MM.1S (cell line): ENCODE data around the gene KDM2A.

Experiments
- DNase-seq: peaks from one replicate; pipeline ENCODE4 v3.0.0-alpha.2; 2015
- H2AFZ ChIP-seq: fragments of 300-600 bp; sonication (generic); 2 replicates; pipeline ENCODE4 v1.6.0; 2016; ENCODE audit warnings: antibody characterized with exemption, low read length
- H3F3A ChIP-seq: fragments of 300-600 bp; sonication (generic); 2 replicates; pipeline ENCODE4 v1.6.1; 2016; ENCODE audit warnings: mild to moderate bottlenecking, antibody characterized with exemption, low read length, moderate library complexity, mixed read lengths; ENCODE audit not compliant: insufficient read depth
- H3K27ac ChIP-seq: fragments of 300-600 bp; sonication (generic); 2 replicates; pipeline ENCODE4 v1.5.1; 2016; ENCODE audit warnings: mild to moderate bottlenecking, low read length
- H3K27me3 ChIP-seq: fragments of 300-600 bp; sonication (generic); replicated peaks from 2 replicates; pipeline ENCODE4 v1.6.0; 2016; ENCODE audit warnings: low read length; ENCODE audit not compliant: insufficient read depth
- H3K36me3 ChIP-seq: fragments of 300-600 bp; sonication (generic); replicated peaks from 2 replicates; pipeline ENCODE4 v1.6.1; 2016; ENCODE audit warnings: mild to moderate bottlenecking, low read length, mixed read lengths; ENCODE audit not compliant: insufficient read depth
- H3K4me1 ChIP-seq: fragments of 300-600 bp; sonication (generic); 2 replicates; pipeline ENCODE4 v1.6.1; 2016; ENCODE audit warnings: low read length, mixed read lengths
- H3K4me2 ChIP-seq: fragments of 300-600 bp; sonication (generic); 2 replicates; pipeline ENCODE4 v1.6.0; 2016; ENCODE audit warnings: low read depth, low read length
- H3K4me3 ChIP-seq: fragments of 300-600 bp; sonication (generic); 2 replicates; pipeline ENCODE4 v1.5.1; 2016; ENCODE audit warnings: low read length, mixed read lengths
- H3K79me2 ChIP-seq: fragments of 300-600 bp; sonication (generic); 2 replicates; pipeline ENCODE4 v1.6.1; 2016; ENCODE audit warnings: mixed run types, low read length, mixed read lengths
- H3K9ac ChIP-seq: fragments of 300-600 bp; sonication (generic); 2 replicates; pipeline ENCODE4 v1.6.1; 2016; ENCODE audit warnings: low read length, mixed read lengths
- H3K9me2 ChIP-seq: fragments of 300-600 bp; sonication (generic); replicated peaks from 2 replicates; pipeline ENCODE4 v1.6.1; 2016; ENCODE audit warnings: mild to moderate bottlenecking, low read length, mixed read lengths; ENCODE audit not compliant: insufficient read depth
- H3K9me3 ChIP-seq: fragments of 300-600 bp; sonication (generic); replicated peaks from 2 replicates; pipeline ENCODE4 v1.6.1; 2016; ENCODE audit warnings: mild to moderate bottlenecking, low read length, mixed read lengths; ENCODE audit not compliant: insufficient read depth
- H4K20me1 ChIP-seq: fragments of 300-600 bp; sonication (generic); 2 replicates; pipeline ENCODE4 v1.6.1; 2016; ENCODE audit warnings: mild to moderate bottlenecking, low read length, moderate library complexity, mixed read lengths; ENCODE audit not compliant: insufficient read depth
- EZH2 ChIP-seq: fragments of 300-600 bp; sonication (generic); optimal IDR thresholded peaks from 2 replicates; pipeline ENCODE3; 2017; ENCODE audit warnings: low read depth, mild to moderate bottlenecking, antibody characterized with exemption, low read length, mixed read lengths
- EZH2phosphoT487 ChIP-seq: fragments of 300-600 bp; sonication (generic); IDR thresholded peaks from 2 replicates; pipeline ENCODE4 v1.6.1; 2018; ENCODE audit warnings: antibody characterized with exemption, low read length
- TF ChIP-seq, protein P1 (sequence below): fragments of 300-600 bp; sonication (generic); IDR thresholded peaks from 2 replicates; pipeline ENCODE4 v1.5.1; 2016; ENCODE audit warnings: antibody characterized with exemption, low read length, mixed read lengths

Gene KDM2A

GRCh38 chr11:67099831-67100324, 19.2 kb upstream of the KDM2A start:
- Histone ChIP-seq H3K27ac (peak overlapping the region; percentile 57; the same call in 1 of the 2 replicates), H3K9me3 (no peaks in the 10 kb centered on the region), H3K4me3 (no peak overlapping the region), H3K79me2 (no peaks in the 10 kb centered on the region), H3K9me2 (no peaks in the 10 kb centered on the region), H3K36me3 (no peaks in the 10 kb centered on the region), H3K4me2 (peak overlapping the region; percentile 37; the same call in 1 of the 2 replicates), H2AFZ (peak overlapping the region; percentile 26), H4K20me1 (no peaks in the 10 kb centered on the region), H3K9ac (peak overlapping the region; percentile 9; the same call in 1 of the 2 replicates), H3K27me3 (no peaks in the 10 kb centered on the region), H3K4me1 (peaks cover 18% of the 10 kb centered on the region), H3F3A (peaks cover 12% of the 10 kb centered on the region)
- DNase-seq: peak; percentile 64
- TF ChIP-seq EZH2 (no peak), EZH2phosphoT487 (no peak)
- TF ChIP-seq, protein P1, sequence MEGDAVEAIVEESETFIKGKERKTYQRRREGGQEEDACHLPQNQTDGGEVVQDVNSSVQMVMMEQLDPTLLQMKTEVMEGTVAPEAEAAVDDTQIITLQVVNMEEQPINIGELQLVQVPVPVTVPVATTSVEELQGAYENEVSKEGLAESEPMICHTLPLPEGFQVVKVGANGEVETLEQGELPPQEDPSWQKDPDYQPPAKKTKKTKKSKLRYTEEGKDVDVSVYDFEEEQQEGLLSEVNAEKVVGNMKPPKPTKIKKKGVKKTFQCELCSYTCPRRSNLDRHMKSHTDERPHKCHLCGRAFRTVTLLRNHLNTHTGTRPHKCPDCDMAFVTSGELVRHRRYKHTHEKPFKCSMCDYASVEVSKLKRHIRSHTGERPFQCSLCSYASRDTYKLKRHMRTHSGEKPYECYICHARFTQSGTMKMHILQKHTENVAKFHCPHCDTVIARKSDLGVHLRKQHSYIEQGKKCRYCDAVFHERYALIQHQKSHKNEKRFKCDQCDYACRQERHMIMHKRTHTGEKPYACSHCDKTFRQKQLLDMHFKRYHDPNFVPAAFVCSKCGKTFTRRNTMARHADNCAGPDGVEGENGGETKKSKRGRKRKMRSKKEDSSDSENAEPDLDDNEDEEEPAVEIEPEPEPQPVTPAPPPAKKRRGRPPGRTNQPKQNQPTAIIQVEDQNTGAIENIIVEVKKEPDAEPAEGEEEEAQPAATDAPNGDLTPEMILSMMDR: no peak

- Histone ChIP-seq H3K4me2 (no peak overlapping the region), H3K79me2 (no peaks in the 10 kb centered on the region), H3K9ac (no peak overlapping the region), H3K4me3 (no peak overlapping the region), H3K36me3 (no peaks in the 10 kb centered on the region), H4K20me1 (no peaks in the 10 kb centered on the region), H3K4me1 (peaks cover 33% of the 10 kb centered on the region), H3K27ac (no peak overlapping the region), H3K9me2 (no peaks in the 10 kb centered on the region), H3F3A (peaks cover 23% of the 10 kb centered on the region), H2AFZ (no peak overlapping the region), H3K9me3 (no peaks in the 10 kb centered on the region), H3K27me3 (no peaks in the 10 kb centered on the region)
- no peak for DNase-seq
- TF ChIP-seq EZH2 (no peak), EZH2phosphoT487 (no peak)
- TF ChIP-seq, protein P1: no peak
Measured at GRCh38 chr11:67102664-67103063, 16.4 kb upstream of the KDM2A start.

GRCh38 chr11:67105964-67106363, 13.1 kb upstream of the KDM2A start:
- peak overlapping the region; percentile 76 for H3K27ac ChIP-seq
- peak overlapping the region; percentile 62 for H3K4me2 ChIP-seq
- no peaks in the 10 kb centered on the region for H3K27me3 ChIP-seq

More at GRCh38 chr11:67105964-67106363, 13.1 kb upstream of the KDM2A start:
- Histone ChIP-seq H3F3A (peaks cover 12% of the 10 kb centered on the region), H3K79me2 (no peaks in the 10 kb centered on the region), H3K9me3 (no peaks in the 10 kb centered on the region), H2AFZ (peak overlapping the region; percentile 46), H3K4me1 (peaks cover 25% of the 10 kb centered on the region), H3K9me2 (no peaks in the 10 kb centered on the region), H3K9ac (peak overlapping the region; percentile 29; the same call in 1 of the 2 replicates), H3K36me3 (no peaks in the 10 kb centered on the region), H4K20me1 (no peaks in the 10 kb centered on the region), H3K4me3 (0 out of 2 replicates have a peak overlapping the region, but pooled peaks have one; percentile 7)
- TF ChIP-seq, protein P1: no peak
- no peak for TF ChIP-seq EZH2
- TF ChIP-seq EZH2phosphoT487: no peak
- peak; percentile 76 for DNase-seq
